CD4-positive, alpha-beta T cell treated with Interleukin-17A for 4 hours (primary cell): Measurements from ENCODE around the gene C19orf85.
"Not testable (repeated sequence)": the region's sequence is repeated elsewhere in the genome, so short reads cannot be mapped to it uniquely, and the experiment has no call there.

ENCODE experiments used
- DNase-seq: peaks from one replicate; pipeline ENCODE4 v3.0.0-alpha.2; 2020; ENCODE audit warnings: mixed read lengths

Gene C19orf85

GRCh38 chr19:55464662-55465054, at the start of gene C19orf85:
Gene C19orf85, minus strand, starts transcription at chr19:55464751. Its CDS starts 197 bp downstream, at chr19:55464554.
- no peak for DNase-seq

- DNase-seq, result no peak
Measured at GRCh38 chr19:55508120-55508519, 43.6 kb upstream of the C19orf85 start.

GRCh38 chr19:55504981-55505380, 40.4 kb upstream of the C19orf85 start:
- DNase-seq, result no peak

- DNase-seq, result no peak
Measured at GRCh38 chr19:55504252-55504603, 39.7 kb upstream of the C19orf85 start.

- DNase-seq, result peak; percentile 95
Measured at GRCh38 chr19:55503502-55504251, 39.1 kb upstream of the C19orf85 start.

- no peak for DNase-seq
Measured at GRCh38 chr19:55503157-55503501, 38.6 kb upstream of the C19orf85 start.

GRCh38 chr19:55502197-55502952, 37.8 kb upstream of the C19orf85 start:
- no peak for DNase-seq

GRCh38 chr19:55500368-55500952, 35.9 kb upstream of the C19orf85 start:
- no peak for DNase-seq

- no peak for DNase-seq
Measured at GRCh38 chr19:55498246-55498840, 33.8 kb upstream of the C19orf85 start.

GRCh38 chr19:55497763-55498162, 33.2 kb upstream of the C19orf85 start:
- DNase-seq, result no peak

GRCh38 chr19:55496820-55497219, 32.3 kb upstream of the C19orf85 start:
- DNase-seq, result not testable (repeated sequence)

- DNase-seq, result no peak
Measured at GRCh38 chr19:55495646-55496349, 31.2 kb upstream of the C19orf85 start.

GRCh38 chr19:55494172-55494761, 29.7 kb upstream of the C19orf85 start:
- no peak for DNase-seq

- no peak for DNase-seq
Measured at GRCh38 chr19:55493645-55494171, 29.2 kb upstream of the C19orf85 start.

- no peak for DNase-seq
Measured at GRCh38 chr19:55493052-55493644, 28.6 kb upstream of the C19orf85 start.

- DNase-seq, result no peak
Measured at GRCh38 chr19:55492362-55492944, 27.9 kb upstream of the C19orf85 start.

GRCh38 chr19:55491546-55492360, 27.2 kb upstream of the C19orf85 start:
- DNase-seq, result no peak

GRCh38 chr19:55490478-55491432, 26.2 kb upstream of the C19orf85 start:
- no peak for DNase-seq
